ENCODE data around the gene ZNF628.
"Not testable (repeated sequence)": the region's sequence is repeated elsewhere in the genome, so short reads cannot be mapped to it uniquely, and the experiment has no call there.

Gene ZNF628

GRCh38 chr19:55493052-55493644, 16.7 kb downstream of the ZNF628 start:
- H3K27ac ChIP-seq = no peak overlapping the region
- TF ChIP-seq CTCF (conservative IDR thresholded peaks at IDR 0.05) = no peak

- no peak for TF ChIP-seq CTCF (conservative IDR thresholded peaks at IDR 0.05)
- no peak overlapping the region for H3K27ac ChIP-seq
These were observed 17.3 kb downstream of the ZNF628 start for GRCh38 chr19:55493645-55494171.

- TF ChIP-seq CTCF (conservative IDR thresholded peaks at IDR 0.05) = no peak
These were observed 17.9 kb downstream of the ZNF628 start for GRCh38 chr19:55494172-55494761.

GRCh38 chr19:55495646-55496349, 19.4 kb downstream of the ZNF628 start:
- TF ChIP-seq CTCF (conservative IDR thresholded peaks at IDR 0.05) = no peak

More at GRCh38 chr19:55494172-55494761, 17.9 kb downstream of the ZNF628 start:
- H3K27ac ChIP-seq = no peak overlapping the region

GRCh38 chr19:55496820-55497219, 20.4 kb downstream of the ZNF628 start:
- not testable (repeated sequence) for H3K27ac ChIP-seq

More at GRCh38 chr19:55495646-55496349, 19.4 kb downstream of the ZNF628 start:
- H3K27ac ChIP-seq = no peak overlapping the region

- no peak for TF ChIP-seq CTCF (conservative IDR thresholded peaks at IDR 0.05)
These were observed 21.3 kb downstream of the ZNF628 start for GRCh38 chr19:55497763-55498162.

GRCh38 chr19:55498246-55498840, 21.9 kb downstream of the ZNF628 start:
- TF ChIP-seq CTCF (conservative IDR thresholded peaks at IDR 0.05) = no peak
- H3K27ac ChIP-seq = no peak overlapping the region

More at GRCh38 chr19:55497763-55498162, 21.3 kb downstream of the ZNF628 start:
- H3K27ac ChIP-seq = no peak overlapping the region
